ENCODE measurements around the gene RALGDS.
"Not testable (repeated sequence)": the region's sequence is repeated elsewhere in the genome, so short reads cannot be mapped to it uniquely, and the experiment has no call there.

RALGDS gene

DNA sequence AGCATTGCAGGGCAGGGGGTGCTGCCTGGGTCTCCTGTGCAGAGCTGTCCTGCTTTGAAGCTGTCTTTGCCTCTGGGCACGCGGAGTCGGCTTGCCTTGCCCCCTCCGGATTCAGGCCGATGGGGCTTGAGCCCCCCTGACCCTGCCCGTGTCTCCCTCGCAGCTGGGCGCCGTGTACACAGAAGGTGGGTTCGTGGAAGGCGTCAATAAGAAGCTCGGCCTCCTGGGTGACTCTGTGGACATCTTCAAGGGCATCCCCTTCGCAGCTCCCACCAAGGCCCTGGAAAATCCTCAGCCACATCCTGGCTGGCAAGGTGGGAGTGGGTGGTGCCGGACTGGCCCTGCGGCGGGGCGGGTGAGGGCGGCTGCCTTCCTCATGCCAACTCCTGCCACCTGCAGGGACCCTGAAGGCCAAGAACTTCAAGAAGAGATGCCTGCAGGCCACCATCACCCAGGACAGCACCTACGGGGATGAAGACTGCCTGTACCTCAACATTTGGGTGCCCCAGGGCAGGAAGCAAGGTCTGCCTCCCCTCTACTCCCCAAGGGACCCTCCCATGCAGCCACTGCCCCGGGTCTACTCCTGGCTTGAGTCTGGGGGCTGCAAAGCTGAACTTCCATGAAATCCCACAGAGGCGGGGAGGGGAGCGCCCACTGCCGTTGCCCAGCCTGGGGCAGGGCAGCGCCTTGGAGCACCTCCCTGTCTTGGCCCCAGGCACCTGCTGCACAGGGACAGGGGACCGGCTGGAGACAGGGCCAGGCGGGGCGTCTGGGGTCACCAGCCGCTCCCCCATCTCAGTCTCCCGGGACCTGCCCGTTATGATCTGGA lies 56.6 kb downstream of the RALGDS start:
- in situ Hi-C loops (cut with HindIII; ENCODE audit: low pct_ligation_motif_present, low pct_unique_long_range_greater_than_20kb, low sequenced_read_pairs): no loop called here
- no peak for DNase-seq

- DNase-seq: no peak
- in situ Hi-C loops (cut with HindIII; ENCODE audit: low pct_ligation_motif_present, low pct_unique_long_range_greater_than_20kb, low sequenced_read_pairs): no loop called here
Observed at GRCh38 chr9:133063500-133064231, 57.4 kb downstream of the RALGDS start.

DNA sequence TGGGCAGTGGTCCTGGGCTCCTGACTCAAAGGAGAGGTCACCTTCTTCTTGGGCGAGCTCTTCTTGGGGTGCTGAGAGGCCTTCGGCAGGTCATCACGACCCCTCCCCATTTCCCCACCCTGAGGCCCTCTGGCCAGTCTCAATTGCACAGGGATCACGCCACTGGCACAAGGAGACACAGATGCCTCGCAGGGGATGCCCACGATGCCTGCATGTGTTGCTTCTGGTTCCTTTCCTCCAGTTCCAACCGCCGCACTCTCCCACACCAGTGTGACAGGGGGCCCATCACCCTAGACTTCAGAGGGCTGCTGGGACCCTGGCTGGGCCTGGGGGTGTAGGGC lies 57.9 kb downstream of the RALGDS start:
- no peak for DNase-seq
- in situ Hi-C loops (cut with HindIII; ENCODE audit: low pct_ligation_motif_present, low pct_unique_long_range_greater_than_20kb, low sequenced_read_pairs): no loop called here

GRCh38 chr9:133062569-133062968 lies 58.5 kb downstream of the RALGDS start:
- DNase-seq; in situ Hi-C loops (cut with HindIII; ENCODE audit: low pct_ligation_motif_present, low pct_unique_long_range_greater_than_20kb, low sequenced_read_pairs): not testable (repeated sequence)

DNA sequence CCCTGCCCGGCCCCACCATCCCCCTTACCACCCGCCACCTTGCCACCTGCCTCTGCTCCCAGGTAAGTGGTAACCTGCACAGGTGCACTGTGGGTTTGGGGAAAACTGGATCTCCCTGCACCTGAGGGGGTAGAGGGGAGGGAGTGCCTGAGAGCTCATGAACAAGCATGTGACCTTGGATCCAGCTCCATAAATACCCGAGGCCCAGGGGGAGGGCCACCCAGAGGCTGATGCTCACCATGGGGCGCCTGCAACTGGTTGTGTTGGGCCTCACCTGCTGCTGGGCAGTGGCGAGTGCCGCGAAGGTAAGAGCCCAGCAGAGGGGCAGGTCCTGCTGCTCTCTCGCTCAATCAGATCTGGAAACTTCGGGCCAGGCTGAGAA lies 59.3 kb downstream of the RALGDS start, which contains the start of gene CEL:
CEL (plus strand) TSS at position 218 of the 382 bp plus-strand sequence; CDS start at position 240, 22 bp downstream.
- in situ Hi-C loops (cut with HindIII; ENCODE audit: low pct_ligation_motif_present, low pct_unique_long_range_greater_than_20kb, low sequenced_read_pairs): not testable (repeated sequence)

GRCh38 chr9:133061019-133061763 lies 59.8 kb downstream of the RALGDS start:
- in situ Hi-C loops (cut with HindIII; ENCODE audit: low pct_ligation_motif_present, low pct_unique_long_range_greater_than_20kb, low sequenced_read_pairs): not testable (repeated sequence)

More for the DNA sequence above, 59.3 kb downstream of the RALGDS start, which contains the start of gene CEL:
- not testable (repeated sequence) for DNase-seq

DNA sequence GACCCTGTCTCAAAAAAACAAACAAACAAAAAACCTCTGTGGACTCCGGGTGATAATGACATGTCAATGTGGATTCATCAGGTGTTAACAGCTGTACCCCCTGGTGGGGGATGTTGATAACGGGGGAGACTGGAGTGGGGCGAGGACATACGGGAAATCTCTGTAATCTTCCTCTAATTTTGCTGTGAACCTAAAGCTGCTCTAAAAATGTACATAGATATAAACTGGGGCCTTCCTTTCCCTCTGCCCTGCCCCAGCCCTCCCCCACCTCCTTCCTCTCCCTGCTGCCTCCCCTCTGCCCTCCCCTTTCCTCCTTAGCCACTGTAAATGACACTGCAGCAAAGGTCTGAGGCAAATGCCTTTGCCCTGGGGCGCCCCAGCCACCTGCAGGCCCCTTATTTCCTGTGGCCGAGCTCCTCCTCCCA lies 60.6 kb downstream of the RALGDS start:
- no peak for DNase-seq
- in situ Hi-C loops (cut with HindIII; ENCODE audit: low pct_ligation_motif_present, low pct_unique_long_range_greater_than_20kb, low sequenced_read_pairs): no loop called here

More at GRCh38 chr9:133061019-133061763, 59.8 kb downstream of the RALGDS start:
- not testable (repeated sequence) for DNase-seq

DNA sequence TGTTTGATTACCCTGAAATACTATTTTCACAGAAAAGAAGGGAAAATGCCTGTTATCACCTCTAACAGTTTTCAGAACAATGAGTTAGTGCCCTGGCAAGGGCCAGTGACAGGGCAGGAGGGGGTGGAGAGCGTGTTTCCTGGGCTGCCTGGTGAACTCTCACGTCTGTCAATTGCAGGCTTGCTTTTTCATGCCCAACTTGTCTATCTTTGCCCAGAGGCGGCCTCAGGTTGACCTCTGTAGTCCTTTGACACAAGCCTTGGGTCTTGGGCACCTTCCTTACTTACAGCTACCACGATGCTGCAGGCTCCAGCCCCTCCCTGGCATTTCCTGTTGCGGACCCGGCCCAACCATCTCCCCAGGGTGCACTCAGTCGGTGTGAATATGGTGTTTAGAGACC lies 61.4 kb downstream of the RALGDS start:
- no peak for DNase-seq
- in situ Hi-C loops (cut with HindIII; ENCODE audit: low pct_ligation_motif_present, low pct_unique_long_range_greater_than_20kb, low sequenced_read_pairs): no loop called here

GRCh38 chr9:133058550-133059320 lies 62.3 kb downstream of the RALGDS start:
- in situ Hi-C loops (cut with HindIII; ENCODE audit: low pct_ligation_motif_present, low pct_unique_long_range_greater_than_20kb, low sequenced_read_pairs): no loop called here
- no peak for DNase-seq

DNA sequence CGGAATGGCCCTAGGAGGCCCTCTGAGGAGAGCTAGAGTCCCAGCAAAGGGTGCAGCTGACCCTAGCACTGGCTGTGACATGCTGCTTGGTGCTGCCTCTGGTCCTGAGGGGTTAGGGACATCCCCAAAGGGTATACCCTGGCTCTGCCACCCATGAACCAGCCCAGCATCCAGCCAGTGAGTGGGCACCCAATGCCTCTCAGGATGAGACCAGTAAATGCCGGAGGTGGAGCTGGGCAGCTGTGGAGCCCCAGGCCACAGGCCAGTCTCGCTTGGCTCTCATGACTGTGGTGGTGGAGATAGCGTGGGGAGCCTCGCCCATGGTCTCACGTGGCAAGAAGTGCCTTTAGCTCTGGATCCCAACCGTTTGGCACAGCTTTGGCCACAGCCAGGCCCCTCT lies 63.0 kb downstream of the RALGDS start:
- no peak for DNase-seq
- in situ Hi-C loops (cut with HindIII; ENCODE audit: low pct_ligation_motif_present, low pct_unique_long_range_greater_than_20kb, low sequenced_read_pairs): no loop called here

- in situ Hi-C loops (cut with HindIII; ENCODE audit: low pct_ligation_motif_present, low pct_unique_long_range_greater_than_20kb, low sequenced_read_pairs): no loop called here
- no peak for DNase-seq
Observed at GRCh38 chr9:133057553-133057952, 63.5 kb downstream of the RALGDS start.

- no peak for DNase-seq
- in situ Hi-C loops (cut with HindIII; ENCODE audit: low pct_ligation_motif_present, low pct_unique_long_range_greater_than_20kb, low sequenced_read_pairs): no loop called here
Observed at GRCh38 chr9:133057006-133057405, 64.0 kb downstream of the RALGDS start.

GRCh38 chr9:133056533-133056932 lies 64.5 kb downstream of the RALGDS start:
- no peak for DNase-seq

GRCh38 chr9:133055788-133056420 lies 65.1 kb downstream of the RALGDS start:
- in situ Hi-C loops (cut with HindIII; ENCODE audit: low pct_ligation_motif_present, low pct_unique_long_range_greater_than_20kb, low sequenced_read_pairs): no loop called here
- DNase-seq: no peak

More at GRCh38 chr9:133056533-133056932, 64.5 kb downstream of the RALGDS start:
- in situ Hi-C loops (cut with HindIII; ENCODE audit: low pct_ligation_motif_present, low pct_unique_long_range_greater_than_20kb, low sequenced_read_pairs): no loop called here

DNA sequence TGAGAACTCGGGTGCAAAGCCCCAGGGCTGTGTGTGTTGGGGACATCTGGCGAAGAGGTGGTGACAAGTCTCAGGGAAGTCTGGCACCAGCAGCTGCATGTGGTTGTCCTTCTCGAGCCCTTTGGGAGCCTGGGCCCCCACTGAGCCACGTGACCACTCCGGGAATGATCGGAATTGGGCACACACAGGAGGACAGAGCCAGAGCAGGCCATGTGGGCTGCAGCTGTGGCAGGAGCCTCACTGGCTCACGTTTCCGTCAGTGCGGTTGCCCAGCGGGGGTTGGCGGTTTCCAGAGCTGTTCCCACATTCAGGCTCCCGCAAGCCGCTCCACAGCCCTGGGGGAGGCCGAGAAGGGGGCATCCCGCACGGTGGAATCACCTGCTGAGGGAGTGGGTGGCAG lies 66.1 kb downstream of the RALGDS start:
- DNase-seq: no peak

DNA sequence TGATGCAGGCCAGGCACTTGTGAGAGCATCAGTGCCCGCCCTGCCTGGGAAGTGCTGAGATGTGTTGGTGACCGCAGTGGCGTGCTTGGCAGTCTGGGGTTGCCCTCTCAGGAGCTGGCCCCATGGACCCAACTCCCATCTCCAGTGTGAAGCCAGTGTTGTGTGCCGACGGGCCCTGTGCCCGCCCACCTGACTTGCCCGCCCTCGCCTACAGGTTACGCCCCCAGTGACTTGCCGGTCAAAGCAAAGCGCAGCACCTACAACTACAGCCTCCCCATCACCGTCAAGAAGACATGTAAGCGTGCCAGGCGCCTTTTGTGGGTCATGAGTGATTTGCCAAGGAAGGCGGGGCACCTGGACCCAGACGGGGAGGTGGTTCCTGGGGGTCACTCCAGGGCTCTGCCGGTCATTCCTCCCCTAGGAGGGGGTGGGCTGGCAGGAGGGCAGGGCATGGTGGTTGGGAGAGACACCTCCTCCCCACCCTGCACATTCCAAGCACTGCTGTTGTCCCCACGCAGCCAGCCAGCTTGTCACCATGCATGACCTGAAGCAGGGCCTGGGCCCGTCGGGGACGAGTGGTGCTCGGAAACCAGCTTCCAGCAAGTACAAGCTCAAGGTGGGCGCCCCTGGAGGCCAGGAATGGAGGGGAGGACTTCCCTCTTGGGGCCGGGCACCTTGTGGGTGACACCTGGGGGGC lies 66.7 kb downstream of the RALGDS start:
- DNase-seq: no peak
- in situ Hi-C loops (cut with HindIII; ENCODE audit: low pct_ligation_motif_present, low pct_unique_long_range_greater_than_20kb, low sequenced_read_pairs): no loop called here

More for the DNA sequence above, 66.1 kb downstream of the RALGDS start:
- in situ Hi-C loops (cut with HindIII; ENCODE audit: low pct_ligation_motif_present, low pct_unique_long_range_greater_than_20kb, low sequenced_read_pairs): no loop called here

- no peak for DNase-seq
- in situ Hi-C loops (cut with HindIII; ENCODE audit: low pct_ligation_motif_present, low pct_unique_long_range_greater_than_20kb, low sequenced_read_pairs): no loop called here
Observed at GRCh38 chr9:133051966-133052539, 69.0 kb downstream of the RALGDS start.
